ENCODE measurements around the gene PRR33.
"Not testable (repeated sequence)": the region's sequence is repeated elsewhere in the genome, so short reads cannot be mapped to it uniquely, and the experiment has no call there.

Gene PRR33

GRCh38 chr11:1891831-1892115 is at the start of gene PRR33:
PRR33 (minus strand) TSS chr11:1891895; CDS start chr11:1890584, 1,311 bp downstream.
- DNase-seq, result no peak

GRCh38 chr11:1939788-1940187 is 48.1 kb upstream of the PRR33 start:
- not testable (repeated sequence) for DNase-seq

- DNase-seq, result no peak
Measured at GRCh38 chr11:1939006-1939625, 47.4 kb upstream of the PRR33 start.

- no peak for DNase-seq
Measured at GRCh38 chr11:1938343-1939005, 46.8 kb upstream of the PRR33 start.

GRCh38 chr11:1937616-1938342 is 46.1 kb upstream of the PRR33 start:
- no peak for DNase-seq

GRCh38 chr11:1936781-1937615 is 45.3 kb upstream of the PRR33 start:
- DNase-seq, result no peak

- no peak for DNase-seq
Measured at GRCh38 chr11:1936072-1936780, 44.5 kb upstream of the PRR33 start.

- DNase-seq, result no peak
Measured at GRCh38 chr11:1935156-1936071, 43.7 kb upstream of the PRR33 start.

- no peak for DNase-seq
Measured at GRCh38 chr11:1934335-1935155, 42.9 kb upstream of the PRR33 start.

- no peak for DNase-seq
Measured at GRCh38 chr11:1933416-1934334, 42.0 kb upstream of the PRR33 start.

- no peak for DNase-seq
Measured at GRCh38 chr11:1932681-1933080, 41.0 kb upstream of the PRR33 start.

- DNase-seq, result no peak
Measured at GRCh38 chr11:1932105-1932480, 40.4 kb upstream of the PRR33 start.

- DNase-seq, result no peak
Measured at GRCh38 chr11:1931341-1932104, 39.8 kb upstream of the PRR33 start.

GRCh38 chr11:1930462-1930830 is 38.8 kb upstream of the PRR33 start:
- DNase-seq, result peak in 1 of 6 experiments; percentile 17

- DNase-seq, result no peak
Measured at GRCh38 chr11:1929621-1930461, 38.1 kb upstream of the PRR33 start.

- DNase-seq, result no peak
Measured at GRCh38 chr11:1928891-1929541, 37.3 kb upstream of the PRR33 start.

- no peak for DNase-seq
Measured at GRCh38 chr11:1928470-1928890, 36.8 kb upstream of the PRR33 start.
